Peyer's patch (tissue), 4 donors: Measurements from ENCODE around the gene PGD. TPM values are rescaled to one million over a fixed set of nuclear protein-coding genes. Genes with fewer than 3 reads are reported as not detected.
"Not testable (repeated sequence)": the region's sequence is repeated elsewhere in the genome, so short reads cannot be mapped to it uniquely, and the experiment has no call there.

Experiments used
- DNase-seq, 3 donors: peaks; one replicate each; pipeline ENCODE4 v3.0.0-alpha.2; 2017 to 2019
- H3K27ac ChIP-seq, 4 donors: fragments of 200-600 bp; sonication (generic); one replicate each; pipeline ENCODE4 v1.5.1; 2016 to 2019
- H3K27me3 ChIP-seq, 2 donors: fragments of 200-600 bp; sonication (generic); one replicate each; pipeline ENCODE4 v1.5.1; 2019
- H3K36me3 ChIP-seq, 3 donors: fragments of 200-600 bp; sonication (generic); one replicate each; pipeline ENCODE4 v1.5.1; 2016 to 2019
- H3K4me1 ChIP-seq, 4 donors: fragments of 200-600 bp; sonication (generic); one replicate each; pipeline ENCODE4 v1.5.1; 2016 to 2019
- H3K4me3 ChIP-seq, 4 donors: fragments of 200-600 bp; sonication (generic); 1 replicate in 3 of 4; 2 replicates in 1 of 4; pipeline ENCODE4 v1.5.1; 2016 to 2019; ENCODE audit warnings: mild to moderate bottlenecking in 1 of 4
- H3K9me3 ChIP-seq, 4 donors: fragments of 200-600 bp; sonication (generic); one replicate each; pipeline ENCODE4 v1.5.1; 2016 to 2019; ENCODE audit warnings: mild to moderate bottlenecking in 1 of 4
- CTCF ChIP-seq, 6 experiments: fragments of 450-650 bp in 4 of 6; fragments of 200-600 bp in 2 of 6; sonication (generic) in 1 of 6; IDR thresholded peaks; one replicate each; pipeline ENCODE4 v1.5.1; 2017 to 2019; ENCODE audit warnings: antibody characterized with exemption in 6 of 6, mild to moderate bottlenecking in 3 of 6, moderate library complexity in 1 of 6
- POLR2A ChIP-seq, 2 donors: fragments of 450-650 bp; IDR thresholded peaks; one replicate each; pipeline ENCODE4 v1.5.1; 2017; ENCODE audit warnings: antibody characterized with exemption in 2 of 2, mild to moderate bottlenecking in 2 of 2, moderate library complexity in 2 of 2
- total RNA-seq, 4 donors: library from RNA; depleted of rRNA; stranded (reverse); fragments of >200 nt; gene quantifications; one replicate each; pipeline ENCODE4 v1.1.0, GENCODE V29; 2016

Gene PGD
- total RNA-seq, 4 donors from 2014 or later, result 111 to 186 (median 127) TPM

DNA sequence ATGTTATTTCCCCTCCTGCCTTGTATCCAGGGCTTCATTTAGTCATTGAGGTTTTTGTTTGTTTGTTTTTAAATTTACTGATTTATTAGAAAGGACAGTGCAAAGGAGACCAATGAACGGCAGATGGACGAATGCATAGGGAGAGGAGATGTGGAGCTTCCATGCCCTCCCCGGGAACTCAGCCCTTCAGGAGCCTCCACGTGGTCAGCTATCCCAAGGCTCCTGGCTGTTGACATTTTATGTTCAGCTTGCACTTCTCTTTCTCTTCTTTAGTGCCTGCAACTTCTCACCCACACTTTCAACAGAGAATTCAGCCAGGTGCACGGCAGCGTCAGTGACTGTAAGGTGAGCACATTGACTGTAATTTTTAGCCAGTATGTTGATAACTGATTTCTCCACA lies 30.7 kb upstream of the PGD start:
- H3K4me3 ChIP-seq, result no peak overlapping the region
- peaks cover 0 to 88% (median 0%) of the 10 kb centered on the region in 3 donors for H3K36me3 ChIP-seq
- H3K9me3 ChIP-seq, result no peaks in the 10 kb centered on the region

GRCh38 chr1:10374442-10374860 lies 24.4 kb upstream of the PGD start:
- Histone ChIP-seq H3K4me3 (no peak overlapping the region), H3K4me1 (no peaks in the 10 kb centered on the region), H3K9me3 (no peaks in the 10 kb centered on the region), H3K27me3 (no peaks in the 10 kb centered on the region), H3K27ac (no peak overlapping the region), H3K36me3 (peaks cover 0 to 88% (median 0%) of the 10 kb centered on the region in 3 donors)
- DNase-seq, result no peak
- TF ChIP-seq CTCF (IDR thresholded peaks at IDR 0.05), result no peak
- TF ChIP-seq POLR2A (IDR thresholded peaks at IDR 0.05), result no peak

More for the DNA sequence above, 30.7 kb upstream of the PGD start:
- no peak overlapping the region for H3K27ac ChIP-seq
- no peaks in the 10 kb centered on the region for H3K27me3 ChIP-seq
- no peaks in the 10 kb centered on the region for H3K4me1 ChIP-seq
- DNase-seq, result no peak
- TF ChIP-seq CTCF (IDR thresholded peaks at IDR 0.05) (no peak), POLR2A (IDR thresholded peaks at IDR 0.05) (no peak)

GRCh38 chr1:10377365-10378029 lies 21.4 kb upstream of the PGD start:
- H3K9me3 ChIP-seq, H3K4me3 ChIP-seq, H3K4me1 ChIP-seq, H3K27me3 ChIP-seq: not testable (repeated sequence)
- Histone ChIP-seq H3K27ac (peak overlapping the region in 1 of 4 donors; percentile 26), H3K36me3 (peaks cover 0 to 66% (median 0%) of the 10 kb centered on the region in 3 donors)
- TF ChIP-seq CTCF (IDR thresholded peaks at IDR 0.05), result peak; percentile 53 to 93 (median 86)
- DNase-seq, result peak in 2 of 3 donors; percentile 59 to 80

DNA sequence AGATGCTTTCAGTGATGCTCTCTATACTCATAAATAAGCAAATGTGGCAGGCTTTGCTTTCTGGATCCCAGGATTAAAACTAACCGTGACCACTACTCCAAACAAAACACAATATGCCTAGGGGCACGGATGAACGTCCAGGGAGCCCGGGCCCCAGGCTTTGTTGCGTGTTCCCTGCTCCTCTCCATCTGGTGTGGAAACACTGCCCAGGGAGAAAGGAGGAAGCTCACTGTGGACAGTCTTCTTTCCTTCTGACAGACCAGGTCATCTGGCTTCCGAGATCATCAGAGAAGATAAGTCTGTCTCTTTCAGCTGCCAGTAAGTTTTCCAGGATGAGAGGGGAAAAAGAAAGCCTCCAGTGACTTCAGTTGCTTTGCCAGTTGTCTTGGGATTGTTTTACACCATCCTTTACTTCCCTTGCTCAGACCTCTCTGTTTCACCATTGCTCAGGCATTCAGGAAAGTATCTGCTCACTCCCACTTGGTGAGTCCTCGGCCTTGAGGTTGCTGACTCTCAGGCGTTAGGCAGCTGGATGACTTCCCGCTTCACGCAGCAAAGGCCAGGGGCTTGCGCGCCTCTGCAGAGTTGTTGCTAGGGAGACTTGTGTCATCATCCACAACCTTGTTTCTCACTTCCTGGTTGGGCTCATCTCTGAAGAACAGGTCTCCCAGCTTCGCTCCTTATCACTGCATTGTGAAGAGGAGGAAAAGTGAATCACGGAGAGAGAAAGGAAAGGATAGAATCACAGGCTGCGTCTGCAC lies 20.6 kb upstream of the PGD start:
- no peak overlapping the region for H3K4me3 ChIP-seq
- H3K4me1 ChIP-seq, result no peaks in the 10 kb centered on the region
- no peaks in the 10 kb centered on the region for H3K9me3 ChIP-seq
- peaks cover 0 to 60% (median 0%) of the 10 kb centered on the region in 3 donors for H3K36me3 ChIP-seq
- no peak for TF ChIP-seq POLR2A (IDR thresholded peaks at IDR 0.05)
- no peak for TF ChIP-seq CTCF (IDR thresholded peaks at IDR 0.05)
- DNase-seq, result no peak
- H3K27ac ChIP-seq, result peak overlapping the region in 1 of 4 donors; percentile 26
- H3K27me3 ChIP-seq, result no peaks in the 10 kb centered on the region

GRCh38 chr1:10379101-10379620 lies 19.7 kb upstream of the PGD start:
- H3K4me3 ChIP-seq, result no peak overlapping the region
- H3K36me3 ChIP-seq, result peaks cover 0 to 51% (median 0%) of the 10 kb centered on the region in 3 donors
- TF ChIP-seq POLR2A (IDR thresholded peaks at IDR 0.05) (no peak), CTCF (IDR thresholded peaks at IDR 0.05) (no peak)
- H3K4me1 ChIP-seq, result no peaks in the 10 kb centered on the region
- DNase-seq, result no peak
- no peaks in the 10 kb centered on the region for H3K27me3 ChIP-seq
- H3K9me3 ChIP-seq, result no peaks in the 10 kb centered on the region
- H3K27ac ChIP-seq, result no peak overlapping the region
